ENCODE data around the gene KLRG1. TPM values are rescaled to one million over a fixed set of nuclear protein-coding genes. Genes with fewer than 3 reads are reported as not detected.

Gene KLRG1
- total RNA-seq, 1 experiment from 2014 or later = 1.7 TPM

- BruUV-seq (replicated peaks) = no TSS peak
- no peak for TF ChIP-seq CTCF (IDR thresholded peaks at IDR 0.05; ENCODE audit: unreplicated experiment)
- H3K27me3 Mint-ChIP-seq (ENCODE audit: insufficient read depth, unreplicated experiment) = no peaks in the 10 kb centered on the region
- peaks cover 7% of the 10 kb centered on the region for H3K9me3 Mint-ChIP-seq (ENCODE audit: unreplicated experiment)
- no peak for DNase-seq (ENCODE audit: unreplicated experiment)
- H3K27ac Mint-ChIP-seq (ENCODE audit: low read depth, unreplicated experiment) = no peak overlapping the region
- no peaks in the 10 kb centered on the region for H3K4me1 Mint-ChIP-seq (ENCODE audit: insufficient read depth, unreplicated experiment)
- POLR2A ChIA-PET = no interaction called here
- intact Hi-C loops (cut with micrococcal nuclease) = no loop called here
- H3K36me3 Mint-ChIP-seq (ENCODE audit: insufficient read depth, unreplicated experiment) = no peaks in the 10 kb centered on the region
- CTCF ChIA-PET = interaction anchor here (0.5 to 1.2 kb wide), 3 partner anchors 10 to 133 kb away, joined by 3 to 5 read pairs (median 4); no protein-coding TSS in a partner anchor
- no peak overlapping the region for H3K4me3 Mint-ChIP-seq (ENCODE audit: unreplicated experiment)
Observed at GRCh38 chr12:9022592-9022991, 33.2 kb downstream of the KLRG1 start.

- no TSS peak for BruUV-seq (replicated peaks)
- H3K9me3 Mint-ChIP-seq (ENCODE audit: unreplicated experiment) = peaks cover 6% of the 10 kb centered on the region
- H3K4me1 Mint-ChIP-seq (ENCODE audit: insufficient read depth, unreplicated experiment) = no peaks in the 10 kb centered on the region
- H3K4me3 Mint-ChIP-seq (ENCODE audit: unreplicated experiment) = no peak overlapping the region
- no peak for DNase-seq (ENCODE audit: unreplicated experiment)
- no peak overlapping the region for H3K27ac Mint-ChIP-seq (ENCODE audit: low read depth, unreplicated experiment)
- POLR2A ChIA-PET = interaction anchor here (0.6 kb wide), 1 partner anchor 232 kb away, joined by 3 read pairs; no protein-coding TSS in a partner anchor
- no peaks in the 10 kb centered on the region for H3K36me3 Mint-ChIP-seq (ENCODE audit: insufficient read depth, unreplicated experiment)
- no peak for TF ChIP-seq CTCF (IDR thresholded peaks at IDR 0.05; ENCODE audit: unreplicated experiment)
- intact Hi-C loops (cut with micrococcal nuclease) = no loop called here
- H3K27me3 Mint-ChIP-seq (ENCODE audit: insufficient read depth, unreplicated experiment) = no peaks in the 10 kb centered on the region
- CTCF ChIA-PET = no interaction called here
Observed at GRCh38 chr12:9024512-9024911, 35.2 kb downstream of the KLRG1 start.

- no peak for TF ChIP-seq CTCF (IDR thresholded peaks at IDR 0.05; ENCODE audit: unreplicated experiment)
- CTCF ChIA-PET = interaction anchor here (1.1 to 1.2 kb wide), 3 partner anchors 23 to 335 kb away, joined by 3 to 4 read pairs (median 4); partner anchors contain the start of gene M6PR
- Mint-ChIP-seq H3K27ac (ENCODE audit: low read depth, unreplicated experiment) (no peak overlapping the region), H3K9me3 (ENCODE audit: unreplicated experiment) (no peaks in the 10 kb centered on the region), H3K4me3 (ENCODE audit: unreplicated experiment) (no peak overlapping the region), H3K36me3 (ENCODE audit: insufficient read depth, unreplicated experiment) (no peaks in the 10 kb centered on the region), H3K4me1 (ENCODE audit: insufficient read depth, unreplicated experiment) (no peaks in the 10 kb centered on the region), H3K27me3 (ENCODE audit: insufficient read depth, unreplicated experiment) (no peaks in the 10 kb centered on the region)
- DNase-seq (ENCODE audit: unreplicated experiment) = no peak
- intact Hi-C loops (cut with micrococcal nuclease) = no loop called here
- no TSS peak for BruUV-seq (replicated peaks)
- POLR2A ChIA-PET = interaction anchor here (0.6 kb wide), 1 partner anchor 77 kb away, joined by 3 read pairs; no protein-coding TSS in a partner anchor
Observed at GRCh38 chr12:9027161-9028059, 38.1 kb downstream of the KLRG1 start.

GRCh38 chr12:9030776-9031175 lies 41.4 kb downstream of the KLRG1 start:
- intact Hi-C loops (cut with micrococcal nuclease) = no loop called here
- ChIA-PET CTCF (interaction anchor here (0.7 to 2.6 kb wide), 5 partner anchors 19 to 374 kb away, joined by 3 to 9 read pairs (median 4); no protein-coding TSS in a partner anchor), POLR2A (no interaction called here)
- H3K27me3 Mint-ChIP-seq (ENCODE audit: insufficient read depth, unreplicated experiment) = no peaks in the 10 kb centered on the region
- no peak for TF ChIP-seq CTCF (IDR thresholded peaks at IDR 0.05; ENCODE audit: unreplicated experiment)
- H3K4me1 Mint-ChIP-seq (ENCODE audit: insufficient read depth, unreplicated experiment) = no peaks in the 10 kb centered on the region
- H3K9me3 Mint-ChIP-seq (ENCODE audit: unreplicated experiment) = no peaks in the 10 kb centered on the region
- no peak overlapping the region for H3K27ac Mint-ChIP-seq (ENCODE audit: low read depth, unreplicated experiment)
- no TSS peak for BruUV-seq (replicated peaks)
- no peak overlapping the region for H3K4me3 Mint-ChIP-seq (ENCODE audit: unreplicated experiment)
- DNase-seq (ENCODE audit: unreplicated experiment) = no peak
- H3K36me3 Mint-ChIP-seq (ENCODE audit: insufficient read depth, unreplicated experiment) = no peaks in the 10 kb centered on the region

All from MCF 10A (cell line).